Epidermal melanocyte (primary cell): ENCODE measurements around the gene MYB.

Source experiments
- DNase-seq: peaks from one replicate; pipeline ENCODE4 v3.0.0; 2011; ENCODE audit warnings: low spot score; ENCODE audit not compliant: insufficient read length

The MYB gene

DNA sequence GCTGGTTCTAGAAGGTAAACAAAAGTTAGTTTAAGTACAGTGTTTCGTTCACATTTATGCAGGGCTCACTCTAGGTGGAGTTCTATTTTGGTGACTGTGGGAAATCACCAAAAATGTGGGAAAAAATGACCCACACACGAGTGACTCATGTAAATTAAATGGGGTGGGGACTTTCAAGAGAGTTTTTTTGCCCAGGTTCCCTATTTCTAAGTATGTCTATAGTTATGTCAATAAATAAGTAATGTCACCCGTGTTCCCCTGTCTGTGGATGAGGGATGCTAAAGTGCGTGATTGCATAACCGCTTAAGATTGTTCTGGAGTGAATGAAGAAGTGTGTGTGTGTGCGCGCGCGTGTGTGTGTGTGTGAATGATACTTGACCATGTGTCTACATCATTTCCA, 69.1 kb downstream of the MYB start:
- no peak for DNase-seq

DNA sequence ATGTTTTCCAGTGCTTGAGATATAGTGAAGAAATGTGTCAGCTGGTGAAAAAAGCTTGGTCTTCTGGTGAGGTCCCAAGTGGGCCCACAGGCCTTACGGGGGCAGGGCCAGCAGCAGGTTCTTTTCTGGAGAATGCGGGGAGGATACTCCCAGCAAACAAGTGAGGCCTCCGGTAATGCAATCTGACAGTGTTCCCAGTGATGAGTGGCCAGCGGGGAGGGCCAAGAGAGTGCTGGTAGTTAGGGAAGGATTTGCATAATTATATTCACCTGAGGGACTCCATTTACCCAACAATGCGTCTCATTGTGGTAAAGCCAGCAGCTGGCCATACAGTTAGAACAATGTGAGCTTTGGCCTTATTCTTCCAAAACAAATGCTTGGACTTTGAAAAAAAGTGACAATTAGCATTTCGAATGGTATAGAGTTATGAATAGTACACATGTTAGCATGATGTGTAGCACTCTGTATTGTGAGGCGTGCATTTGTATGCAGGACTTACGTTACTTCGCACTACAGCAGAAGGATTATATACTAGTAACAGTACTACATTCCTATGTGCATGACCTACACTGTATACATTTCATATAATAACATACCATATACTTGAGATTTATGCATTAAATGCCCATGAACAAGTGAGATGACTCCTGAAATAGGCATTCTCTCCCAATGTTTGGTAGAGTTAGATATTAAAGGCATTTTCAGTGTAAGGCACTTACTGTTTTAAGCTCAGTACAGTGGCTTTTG, 69.8 kb downstream of the MYB start:
- DNase-seq: no peak

DNA sequence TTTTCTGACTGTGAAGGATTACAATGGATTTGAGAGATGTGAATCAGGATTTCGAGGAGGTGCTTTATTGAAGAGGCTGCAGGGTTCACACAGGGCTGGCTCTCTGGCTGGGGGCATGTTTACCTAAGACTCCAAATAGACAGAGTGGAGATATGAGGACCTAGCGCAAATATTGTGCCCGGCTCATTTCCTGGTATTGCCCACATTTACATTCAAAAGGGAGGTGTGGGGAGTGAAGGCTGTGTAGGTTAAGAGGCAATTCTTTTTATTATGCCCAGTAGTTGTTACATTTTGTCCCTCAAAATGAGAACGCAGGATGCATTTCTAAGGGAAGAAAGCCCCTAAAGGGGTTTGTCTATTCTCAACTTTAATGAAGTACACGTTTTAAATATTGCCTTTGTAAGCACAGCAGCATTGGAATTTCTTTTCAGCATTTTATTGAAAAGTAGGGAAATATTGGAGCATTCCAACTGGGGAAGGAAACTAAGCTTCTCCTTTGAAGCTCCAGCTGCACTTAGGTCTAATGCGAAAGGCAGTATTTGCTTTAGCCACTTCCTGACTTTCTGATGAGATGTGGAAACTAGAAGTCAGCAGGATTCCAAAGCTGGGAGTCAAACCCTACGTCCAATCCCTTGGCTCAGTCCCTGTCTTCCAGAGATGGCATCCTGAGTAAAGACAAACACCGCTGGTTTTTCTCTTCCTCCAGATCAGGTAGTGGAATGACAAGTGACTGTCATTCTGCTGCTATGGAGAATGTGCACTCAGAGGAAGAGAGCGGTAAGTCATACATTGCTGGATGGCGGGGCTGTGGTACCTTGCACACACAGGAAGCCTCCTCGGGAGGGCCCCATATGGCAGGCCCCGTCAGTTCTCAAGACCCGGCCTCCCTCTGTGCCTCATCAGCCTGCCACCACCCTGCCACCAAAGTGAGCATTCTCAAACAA, 70.7 kb downstream of the MYB start:
- DNase-seq: no peak

DNA sequence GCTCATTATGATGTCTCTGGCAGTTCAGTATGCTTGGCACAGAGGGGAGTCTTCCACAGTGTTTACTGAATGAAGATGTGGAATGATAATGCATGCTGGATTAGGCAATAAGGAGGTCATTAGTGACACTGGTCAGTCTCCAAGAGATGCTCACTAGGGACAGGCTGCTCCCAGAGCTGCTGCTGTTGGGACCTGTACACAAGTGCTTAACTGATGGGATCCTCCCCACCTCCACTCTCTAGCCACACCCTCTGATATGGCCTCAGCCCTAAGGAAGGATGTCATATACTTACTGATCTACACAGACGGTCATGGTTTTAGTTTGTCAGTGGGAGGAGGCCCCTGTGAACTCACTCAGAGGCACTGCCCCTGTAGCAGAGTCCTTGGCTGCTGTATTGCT, 73.4 kb downstream of the MYB start:
- DNase-seq: no peak

DNA sequence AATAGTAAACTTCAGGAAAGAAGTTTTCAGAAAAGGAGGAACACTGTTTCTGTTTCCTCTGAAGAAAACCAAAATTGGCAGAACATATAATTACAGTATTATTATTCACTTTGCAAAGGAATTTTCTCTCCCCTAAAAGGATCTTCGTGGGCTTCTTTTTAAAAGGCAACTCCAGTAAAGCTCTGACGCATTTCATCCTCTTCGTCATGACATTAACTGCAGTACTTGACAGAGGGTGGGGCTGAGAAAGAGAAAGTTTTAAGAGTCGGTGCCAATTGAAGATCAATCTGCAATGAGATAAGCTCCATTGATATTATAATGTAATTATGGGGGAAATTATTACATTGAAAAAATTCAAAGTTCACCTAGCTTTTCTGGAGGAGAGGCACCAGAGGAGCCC, 75.8 kb downstream of the MYB start:
- no peak for DNase-seq

DNA sequence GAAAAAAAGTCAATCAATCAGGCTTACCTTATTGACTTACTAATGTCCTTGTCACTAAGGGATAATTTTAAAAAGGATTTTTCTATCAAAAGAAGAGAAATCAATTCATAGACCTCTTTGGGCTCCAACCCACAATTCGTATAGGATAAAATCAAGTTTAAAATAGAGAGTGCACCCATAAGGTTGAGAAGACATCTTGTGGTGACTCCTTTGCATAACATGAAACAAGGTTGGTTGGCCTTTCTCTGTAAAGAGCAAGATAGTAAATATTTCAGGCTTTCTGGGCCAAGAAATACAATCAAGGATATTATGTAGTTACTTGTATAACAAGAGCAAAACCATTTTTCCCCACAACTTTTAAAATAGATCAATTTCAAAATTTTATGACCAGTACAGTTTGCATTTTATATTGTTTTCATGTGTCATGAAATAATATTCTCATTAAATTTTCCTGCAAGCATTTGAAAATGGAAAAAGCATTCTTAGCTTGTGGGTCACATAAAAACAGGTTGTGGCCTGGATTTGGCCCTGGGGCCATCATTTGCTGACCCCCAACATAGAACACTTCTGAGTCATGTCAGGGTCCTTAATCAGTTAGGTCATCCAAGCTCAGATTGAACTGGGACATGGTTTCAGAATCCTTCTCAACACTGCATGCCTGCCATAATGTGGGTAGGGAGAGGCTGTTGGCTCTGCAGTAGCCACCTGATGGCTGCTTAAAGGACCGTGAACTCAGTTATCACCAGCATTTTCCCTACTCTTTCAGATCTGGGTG, 76.7 kb downstream of the MYB start:
- DNase-seq: no peak

DNA sequence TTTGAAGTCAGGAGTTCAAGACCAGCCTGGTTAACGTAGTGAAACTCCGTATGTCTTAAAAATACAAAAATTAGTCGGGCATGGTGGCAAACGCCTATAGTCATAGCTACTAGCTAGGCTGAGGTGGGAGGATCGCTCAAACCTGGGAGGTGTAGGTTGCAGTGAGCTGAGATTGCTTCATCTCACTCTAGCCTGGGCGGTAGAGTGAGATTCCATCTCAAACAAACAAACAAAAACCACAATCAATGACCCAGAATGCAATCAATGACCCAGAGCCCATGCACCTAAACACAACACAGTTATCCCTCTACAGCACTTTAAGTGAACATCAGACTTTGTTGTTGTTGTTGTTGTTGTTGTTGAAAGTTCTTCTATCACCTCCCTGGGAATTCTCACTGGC, 77.9 kb downstream of the MYB start:
- DNase-seq: no peak

DNA sequence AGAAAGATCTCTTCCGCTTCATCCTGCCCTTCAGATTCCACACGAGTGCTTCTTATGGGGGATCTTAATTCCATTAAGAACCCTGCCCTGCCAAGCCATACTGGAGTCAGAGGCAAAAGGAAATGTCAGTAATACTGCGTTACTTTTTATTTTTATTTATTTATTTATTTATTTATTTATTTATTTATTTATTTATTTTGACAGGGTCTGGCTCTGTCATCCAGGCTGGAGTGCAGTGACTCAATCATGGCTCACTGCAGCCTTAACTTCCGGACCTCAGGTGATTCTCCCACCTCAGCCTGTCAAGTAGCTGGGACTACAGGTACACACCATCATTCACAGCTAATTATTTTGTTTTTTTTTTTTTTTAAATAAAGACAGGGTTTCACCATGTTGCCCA, 79.5 kb downstream of the MYB start:
- no peak for DNase-seq

DNA sequence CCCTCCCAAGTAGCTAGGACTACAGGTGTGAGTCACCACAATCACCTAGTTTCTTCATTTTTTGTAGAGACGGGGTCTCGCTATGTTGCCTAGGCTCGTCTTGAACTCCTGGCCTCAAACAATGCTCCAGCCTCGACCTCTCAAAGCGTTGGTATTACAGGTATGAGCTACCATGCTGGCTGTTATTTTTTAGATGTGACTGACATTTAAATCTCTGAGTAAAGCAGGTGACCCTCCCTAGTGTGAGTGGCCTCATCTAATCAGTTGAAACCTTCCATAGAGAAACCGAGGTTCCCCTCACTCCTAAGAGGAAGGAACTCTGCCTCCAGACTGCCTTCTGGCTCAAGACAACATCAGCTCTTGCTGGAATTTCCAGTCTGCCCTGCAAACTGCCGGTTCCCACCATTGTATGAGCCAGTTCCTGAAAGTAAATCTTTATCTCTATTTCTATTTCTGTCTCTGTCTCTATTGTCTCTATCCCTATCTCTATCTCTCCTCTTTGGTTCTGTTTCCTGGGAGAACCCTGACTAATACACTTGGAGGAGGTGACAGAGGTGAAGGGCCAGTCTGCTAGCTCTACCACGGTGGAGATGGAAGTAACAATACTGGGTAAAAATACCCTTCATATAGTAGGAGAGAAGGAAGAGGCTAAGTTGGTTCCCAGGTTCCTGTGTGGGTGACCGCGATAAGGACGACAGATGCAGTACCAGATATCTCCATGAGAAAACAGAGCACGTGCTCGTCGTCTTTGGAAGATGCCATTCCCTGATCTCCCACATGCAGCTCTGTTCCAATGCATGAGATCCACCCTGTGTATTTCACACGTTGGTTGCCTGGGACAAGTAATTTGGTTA, 81.0 kb downstream of the MYB start:
- no peak for DNase-seq

DNA sequence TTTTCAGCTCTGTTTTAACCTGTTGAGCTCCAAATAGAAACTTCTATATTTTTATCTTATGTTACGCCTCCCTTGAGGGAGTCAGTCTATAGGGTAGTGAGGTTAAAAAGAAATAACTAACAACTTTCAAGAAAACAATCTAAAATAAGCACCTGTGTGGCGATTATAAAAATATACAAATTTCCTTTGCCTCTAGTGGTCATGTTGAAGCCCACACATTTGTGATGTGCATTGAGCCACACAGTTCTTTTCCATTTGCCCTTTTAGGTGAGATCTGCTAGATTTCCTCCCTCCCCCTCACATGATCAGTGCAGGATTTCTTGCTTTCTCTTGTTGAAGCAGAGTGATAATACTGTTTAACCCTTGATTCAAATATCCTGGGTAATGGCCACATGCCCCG, 84.2 kb downstream of the MYB start:
- DNase-seq: no peak

DNA sequence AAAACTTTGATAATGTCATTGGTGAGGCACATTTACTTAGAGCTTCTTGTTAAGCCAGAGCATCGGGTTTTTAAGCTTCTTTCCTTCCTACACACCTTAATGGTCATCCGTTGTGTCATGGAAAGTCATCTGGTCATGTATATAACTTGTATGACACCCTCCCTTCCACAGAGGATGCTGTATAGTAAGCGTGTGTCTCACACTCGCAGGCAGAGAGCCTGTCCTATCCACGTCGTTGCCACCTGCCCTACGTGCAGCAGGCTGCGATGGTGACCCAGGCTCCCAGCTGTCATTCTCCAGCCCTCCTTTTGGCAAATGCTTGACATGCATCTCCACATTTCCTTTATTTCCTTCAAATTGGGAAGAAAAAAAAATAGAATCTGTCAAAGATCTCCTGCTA, 85.6 kb downstream of the MYB start:
- DNase-seq: no peak

DNA sequence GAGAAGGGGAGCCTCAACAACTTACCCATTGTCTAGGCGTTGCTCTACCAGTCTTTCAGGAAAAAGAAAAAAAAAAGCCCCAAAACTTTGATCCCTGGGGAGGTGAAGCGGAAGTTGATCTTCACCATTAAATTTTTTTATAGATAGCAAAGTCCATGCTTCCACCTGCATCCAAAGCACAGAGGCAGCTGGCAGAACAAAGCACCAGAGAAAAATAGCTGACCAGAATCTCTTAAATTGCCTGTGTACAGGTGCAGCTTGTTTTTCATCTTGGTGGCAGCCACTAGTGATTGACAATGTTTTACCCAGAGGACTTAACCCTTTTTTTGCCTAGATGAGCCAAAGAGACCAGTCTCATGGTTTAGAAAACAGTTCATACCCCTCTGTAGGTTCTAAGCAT, 86.0 kb downstream of the MYB start:
- DNase-seq: no peak

DNA sequence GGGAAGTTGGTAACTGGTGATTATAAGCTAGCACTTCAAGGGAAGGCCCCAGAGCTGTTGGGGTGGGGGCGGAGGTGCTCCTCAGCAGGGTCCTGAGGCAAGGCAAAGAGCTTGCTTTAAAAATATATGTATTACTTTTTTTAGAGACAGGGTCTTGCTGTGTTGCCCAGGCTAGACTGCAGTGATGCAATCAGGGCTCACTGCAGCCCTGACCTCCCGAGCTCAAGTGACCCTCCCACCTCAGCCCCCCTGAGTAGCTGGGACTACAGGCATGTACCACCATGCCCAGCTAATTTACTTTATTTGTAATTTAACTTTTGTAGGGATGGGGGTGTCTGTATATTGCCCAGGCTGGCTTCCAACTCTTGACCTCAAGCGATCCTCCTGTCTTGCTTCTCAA, 87.2 kb downstream of the MYB start:
- no peak for DNase-seq

DNA sequence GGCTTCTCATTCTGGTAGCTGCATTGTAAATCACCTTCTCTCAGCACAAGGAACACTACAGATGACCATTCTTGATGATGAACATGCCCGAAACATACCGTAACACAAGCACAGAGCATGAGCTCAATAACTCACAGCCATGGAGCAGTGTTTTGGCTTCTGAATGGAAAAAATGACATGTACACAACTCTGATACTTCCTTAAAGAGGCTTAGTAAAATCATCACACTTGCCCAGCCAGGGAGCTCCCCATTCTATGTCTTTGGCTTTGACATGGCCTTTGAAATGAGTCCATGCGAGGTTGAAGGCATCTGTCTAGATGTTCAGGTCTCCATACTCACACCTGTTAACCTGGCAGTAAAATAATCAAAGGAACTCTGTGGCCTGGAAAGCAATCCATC, 87.6 kb downstream of the MYB start:
- no peak for DNase-seq
